HEK293 (cell line): ENCODE data around the gene EN1.

Source experiments
- CTCF ChIA-PET: fragments of 350-600 bp; formaldehyde crosslinking; extraction: SDS; loops from one replicate; lab custom pipeline; 2021; ENCODE audit warnings: antibody characterized with exemption; lab: Yijun Ruan, JAX
- POLR2A ChIA-PET: fragments of 300-600 bp; formaldehyde crosslinking; extraction: SDS; loops from one replicate; lab custom pipeline; 2020; ENCODE audit warnings: antibody characterized with exemption, inconsistent platforms; lab: Yijun Ruan, JAX
- H3K27ac ChIP-seq: fragments of 200-500 bp; sonication (Bioruptor generic); 2 replicates; pipeline ENCODE4 v1.5.1; 2014; ENCODE audit warnings: low read depth, low read length, control low read depth, inconsistent platforms; ENCODE audit errors: extremely low read depth
- H3K36me3 ChIP-seq, 2 experiments: fragments of 200-500 bp in 1 of 2; sonication (Bioruptor generic) in 1 of 2; 1 replicate in 1 of 2; 2 replicates in 1 of 2; pipeline ENCODE4 v1.5.1; 2014 to 2017; ENCODE audit warnings: inconsistent platforms in 2 of 2, low read length in 2 of 2; ENCODE audit not compliant: control insufficient read depth in 2 of 2, insufficient read depth in 1 of 2
- H3K4me1 ChIP-seq: fragments of 200-500 bp; sonication (Bioruptor generic); 2 replicates; pipeline ENCODE4 v1.5.1; 2014; ENCODE audit warnings: mild to moderate bottlenecking, low read length, inconsistent platforms; ENCODE audit not compliant: control insufficient read depth, insufficient read depth
- H3K4me3 ChIP-seq: 2 replicates; pipeline ENCODE4 v1.5.1; 2011; ENCODE audit warnings: low read depth, mild to moderate bottlenecking, control low read depth, low read length, moderate library complexity
- H3K9me3 ChIP-seq: fragments of 200-500 bp; sonication (Bioruptor generic); 2 replicates; pipeline ENCODE4 v1.5.1; 2014; ENCODE audit warnings: low read depth, low read length, inconsistent platforms; ENCODE audit not compliant: control insufficient read depth, insufficient read depth
- ATF2 ChIP-seq: fragments of 450-650 bp; formaldehyde crosslinking; IDR thresholded peaks from 2 replicates; pipeline ENCODE4 v1.5.1; 2016; ENCODE audit warnings: missing biosample characterization, missing genetic modification characterization, low read depth
- INSM2 ChIP-seq: fragments of 450-650 bp; formaldehyde crosslinking; IDR thresholded peaks from 2 replicates; pipeline ENCODE4 v1.5.1; 2016; ENCODE audit warnings: missing biosample characterization, missing genetic modification characterization
- REST ChIP-seq: fragments of 450-650 bp; formaldehyde crosslinking; IDR thresholded peaks from 2 replicates; pipeline ENCODE4 v1.5.1; 2016; ENCODE audit warnings: missing biosample characterization, missing genetic modification characterization
- ZNF140 ChIP-seq: fragments of 450-650 bp; formaldehyde crosslinking; IDR thresholded peaks from 2 replicates; pipeline ENCODE4 v1.5.1; 2016; ENCODE audit warnings: missing biosample characterization, missing genetic modification characterization
- ZNF19 ChIP-seq: fragments of 450-650 bp; formaldehyde crosslinking; IDR thresholded peaks from 2 replicates; pipeline ENCODE4; 2016; ENCODE audit warnings: missing biosample characterization, missing genetic modification characterization, low read depth
- ZNF280C ChIP-seq: fragments of 450-650 bp; formaldehyde crosslinking; IDR thresholded peaks from 2 replicates; pipeline ENCODE4 v1.5.1; 2016; ENCODE audit warnings: missing biosample characterization, missing genetic modification characterization
- ZNF623 ChIP-seq: fragments of 450-650 bp; formaldehyde crosslinking; IDR thresholded peaks from 2 replicates; pipeline ENCODE4 v1.5.1; 2016; ENCODE audit warnings: missing biosample characterization, missing genetic modification characterization
- ZNF629 ChIP-seq: fragments of 450-650 bp; formaldehyde crosslinking; IDR thresholded peaks from 2 replicates; pipeline ENCODE4 v1.5.1; 2017; ENCODE audit warnings: missing biosample characterization, missing genetic modification characterization
- ZNF664 ChIP-seq: fragments of 450-650 bp; formaldehyde crosslinking; IDR thresholded peaks from 2 replicates; pipeline ENCODE4 v1.5.1; 2016; ENCODE audit warnings: missing biosample characterization, missing genetic modification characterization
- ZXDB ChIP-seq: fragments of 450-650 bp; formaldehyde crosslinking; IDR thresholded peaks from 2 replicates; pipeline ENCODE4 v1.5.1; 2016; ENCODE audit warnings: missing biosample characterization, missing genetic modification characterization

The EN1 gene

GRCh38 chr2:118830881-118831280 is 16.6 kb downstream of the EN1 start (continued):
- no peak for TF ChIP-seq INSM2 (tag by site-specific recombination)
- no peak for TF ChIP-seq ZNF664
- no peak for TF ChIP-seq ZNF623 (tag by site-specific recombination)
- TF ChIP-seq, all 188 proteins: peak for 0

- no peaks in the 10 kb centered on the region for H3K36me3 ChIP-seq
- TF ChIP-seq ZNF629 (tag by site-specific recombination) (no peak), ZNF140 (no peak), REST (tag by site-specific recombination) (no peak)
- no peaks in the 10 kb centered on the region for H3K4me1 ChIP-seq
- ChIA-PET POLR2A (no interaction called here), CTCF (no interaction called here)
- no peak overlapping the region for H3K27ac ChIP-seq
- H3K9me3 ChIP-seq: no peaks in the 10 kb centered on the region
- H3K4me3 ChIP-seq: no peak overlapping the region
These were observed 17.3 kb downstream of the EN1 start for GRCh38 chr2:118830118-118830517.

GRCh38 chr2:118826093-118826492 is 21.4 kb downstream of the EN1 start:
- ChIA-PET CTCF (interaction anchor here (0.6 kb wide), 1 partner anchor 285 kb away, joined by 3 read pairs; no protein-coding TSS in a partner anchor), POLR2A (no interaction called here)
- Histone ChIP-seq H3K36me3 (no peaks in the 10 kb centered on the region), H3K4me3 (no peak overlapping the region), H3K4me1 (no peaks in the 10 kb centered on the region), H3K9me3 (no peaks in the 10 kb centered on the region), H3K27ac (no peak overlapping the region)
- TF ChIP-seq ZXDB (tag by site-specific recombination) (no peak), ZNF280C (tag by site-specific recombination) (no peak)

GRCh38 chr2:118823633-118824032 is 23.8 kb downstream of the EN1 start:
- ChIA-PET POLR2A (no interaction called here), CTCF (interaction anchor here (1.4 kb wide), 1 partner anchor 621 kb away, joined by 3 read pairs; no protein-coding TSS in a partner anchor)
- Histone ChIP-seq H3K27ac (no peak overlapping the region), H3K36me3 (no peaks in the 10 kb centered on the region), H3K4me1 (no peaks in the 10 kb centered on the region), H3K9me3 (no peaks in the 10 kb centered on the region), H3K4me3 (no peak overlapping the region)
- TF ChIP-seq ZNF19 (tag by site-specific recombination): no peak
- no peak for TF ChIP-seq ATF2 (tag by site-specific recombination)
